ENCODE measurements around the gene TMIGD2.

DNA sequence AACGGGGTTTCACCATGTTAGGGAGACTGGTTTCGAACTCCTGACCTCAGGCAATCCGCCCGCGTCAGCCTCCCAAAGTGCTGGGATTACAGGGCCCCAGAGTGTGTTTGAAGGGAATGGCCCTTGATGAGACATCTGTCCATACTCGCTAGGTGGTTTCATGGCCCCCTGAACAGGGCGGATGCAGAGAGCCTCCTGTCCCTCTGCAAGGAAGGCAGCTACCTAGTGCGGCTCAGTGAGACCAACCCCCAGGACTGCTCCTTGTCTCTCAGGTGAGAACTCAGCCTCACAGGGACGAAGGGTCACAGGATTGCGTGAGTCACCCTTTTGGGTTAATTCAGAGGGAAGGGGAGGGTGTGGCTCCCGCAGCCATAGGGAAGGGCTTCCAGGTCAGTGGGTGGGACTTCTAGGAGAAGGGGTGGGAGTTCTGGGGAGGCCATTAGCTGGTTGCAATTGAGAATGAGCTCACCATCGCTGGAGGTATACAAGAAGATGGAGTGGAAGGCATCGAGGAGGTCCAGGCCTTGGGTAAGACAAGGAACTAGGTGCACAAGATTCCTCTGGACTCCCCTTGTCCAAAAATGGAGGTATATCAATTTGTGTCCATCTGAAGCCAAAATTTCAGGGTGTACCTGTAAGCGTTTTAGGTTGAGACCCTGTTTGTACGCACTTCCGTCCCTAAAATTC, 14.0 kb downstream of the TMIGD2 start:
- TF ChIP-seq, protein P1, sequence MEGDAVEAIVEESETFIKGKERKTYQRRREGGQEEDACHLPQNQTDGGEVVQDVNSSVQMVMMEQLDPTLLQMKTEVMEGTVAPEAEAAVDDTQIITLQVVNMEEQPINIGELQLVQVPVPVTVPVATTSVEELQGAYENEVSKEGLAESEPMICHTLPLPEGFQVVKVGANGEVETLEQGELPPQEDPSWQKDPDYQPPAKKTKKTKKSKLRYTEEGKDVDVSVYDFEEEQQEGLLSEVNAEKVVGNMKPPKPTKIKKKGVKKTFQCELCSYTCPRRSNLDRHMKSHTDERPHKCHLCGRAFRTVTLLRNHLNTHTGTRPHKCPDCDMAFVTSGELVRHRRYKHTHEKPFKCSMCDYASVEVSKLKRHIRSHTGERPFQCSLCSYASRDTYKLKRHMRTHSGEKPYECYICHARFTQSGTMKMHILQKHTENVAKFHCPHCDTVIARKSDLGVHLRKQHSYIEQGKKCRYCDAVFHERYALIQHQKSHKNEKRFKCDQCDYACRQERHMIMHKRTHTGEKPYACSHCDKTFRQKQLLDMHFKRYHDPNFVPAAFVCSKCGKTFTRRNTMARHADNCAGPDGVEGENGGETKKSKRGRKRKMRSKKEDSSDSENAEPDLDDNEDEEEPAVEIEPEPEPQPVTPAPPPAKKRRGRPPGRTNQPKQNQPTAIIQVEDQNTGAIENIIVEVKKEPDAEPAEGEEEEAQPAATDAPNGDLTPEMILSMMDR (IDR thresholded peaks at IDR 0.05): no peak
- TF ChIP-seq POLR2A (IDR thresholded peaks at IDR 0.05): no peak

Measured in right lobe of liver (tissue), 4 donors.